Retinal pigment epithelial cell (primary cell): ENCODE measurements around the gene TPM4.

Experiments used
- DNase-seq: peaks from one replicate; pipeline ENCODE4 v3.0.0-alpha.2; 2010; ENCODE audit warnings: low read depth
- H3K4me3 ChIP-seq: 2 replicates; pipeline ENCODE4 v1.5.1; 2011; ENCODE audit warnings: mild to moderate bottlenecking, low read length, control low read depth, moderate library complexity
- CTCF ChIP-seq: conservative IDR thresholded peaks from 2 replicates; pipeline ENCODE4 v1.5.1; 2011; ENCODE audit warnings: low read depth, low read length, control low read depth, inconsistent platforms

Gene TPM4

GRCh38 chr19:16033136-16033530 is 43.2 kb upstream of the TPM4 start:
- H3K4me3 ChIP-seq: no peak overlapping the region
- no peak for DNase-seq
- no peak for TF ChIP-seq CTCF

- DNase-seq: no peak
- no peak overlapping the region for H3K4me3 ChIP-seq
- TF ChIP-seq CTCF: no peak
These were observed 42.6 kb upstream of the TPM4 start for GRCh38 chr19:16033721-16034120.

GRCh38 chr19:16034180-16034579 is 42.1 kb upstream of the TPM4 start:
- TF ChIP-seq CTCF: no peak
- H3K4me3 ChIP-seq: no peak overlapping the region
- no peak for DNase-seq

GRCh38 chr19:16034958-16035560 is 41.2 kb upstream of the TPM4 start:
- TF ChIP-seq CTCF: no peak
- DNase-seq: no peak
- H3K4me3 ChIP-seq: no peak overlapping the region

- DNase-seq: no peak
- no peak for TF ChIP-seq CTCF
- H3K4me3 ChIP-seq: no peak overlapping the region
These were observed 40.5 kb upstream of the TPM4 start for GRCh38 chr19:16035601-16036297.

- no peak for DNase-seq
- TF ChIP-seq CTCF: no peak
- no peak overlapping the region for H3K4me3 ChIP-seq
These were observed 39.8 kb upstream of the TPM4 start for GRCh38 chr19:16036397-16036925.

GRCh38 chr19:16036941-16037340 is 39.4 kb upstream of the TPM4 start:
- no peak for DNase-seq
- no peak overlapping the region for H3K4me3 ChIP-seq
- no peak for TF ChIP-seq CTCF
